HEK293T (cell line): ENCODE data around the gene CPE.

Experiments used
- ARNT ChIP-seq: fragments of 450-650 bp; IDR thresholded peaks from 2 replicates; pipeline ENCODE4 v1.6.1; 2017; ENCODE audit warnings: mild to moderate bottlenecking
- BHLHE40 ChIP-seq: fragments of 450-650 bp; IDR thresholded peaks from 2 replicates; pipeline ENCODE4 v1.6.1; 2016; ENCODE audit warnings: mild to moderate bottlenecking, moderate library complexity, borderline replicate concordance
- CTBP1 ChIP-seq: fragments of 450-650 bp; IDR thresholded peaks from 2 replicates; pipeline ENCODE4 v1.6.1; 2016; ENCODE audit warnings: borderline replicate concordance
- ELF4 ChIP-seq: fragments of 450-650 bp; IDR thresholded peaks from 2 replicates; pipeline ENCODE4 v1.6.1; 2017; ENCODE audit warnings: antibody characterized with exemption
- FOXA1 ChIP-seq: fragments of 450-650 bp; IDR thresholded peaks from 2 replicates; pipeline ENCODE4 v1.6.1; 2016; ENCODE audit warnings: mild to moderate bottlenecking
- FOXK2 ChIP-seq: fragments of 450-650 bp; IDR thresholded peaks from 2 replicates; pipeline ENCODE4 v1.6.1; 2016; ENCODE audit warnings: mild to moderate bottlenecking
- FOXM1 ChIP-seq: fragments of 450-650 bp; IDR thresholded peaks from 2 replicates; pipeline ENCODE4 v1.6.1; 2017; ENCODE audit warnings: mild to moderate bottlenecking, borderline replicate concordance
- HDGF ChIP-seq: fragments of 450-650 bp; IDR thresholded peaks from 2 replicates; pipeline ENCODE4 v1.6.1; 2017; ENCODE audit warnings: antibody characterized with exemption, borderline replicate concordance
- L3MBTL2 ChIP-seq: fragments of 450-650 bp; conservative IDR thresholded peaks from 2 replicates; pipeline ENCODE4 v1.6.1; 2016; ENCODE audit warnings: mild to moderate bottlenecking
- NFRKB ChIP-seq: fragments of 450-650 bp; IDR thresholded peaks from 2 replicates; pipeline ENCODE4 v1.6.1; 2016; ENCODE audit warnings: mild to moderate bottlenecking, moderate library complexity
- PKNOX1 ChIP-seq: fragments of 450-650 bp; IDR thresholded peaks from 2 replicates; pipeline ENCODE4 v1.6.1; 2016
- SP1 ChIP-seq: fragments of 450-650 bp; IDR thresholded peaks from 2 replicates; pipeline ENCODE4 v1.6.1; 2017
- SUZ12 ChIP-seq: fragments of 450-650 bp; IDR thresholded peaks from 2 replicates; pipeline ENCODE4 v1.6.1; 2016; ENCODE audit warnings: mild to moderate bottlenecking
- TARDBP ChIP-seq: fragments of 450-650 bp; IDR thresholded peaks from 2 replicates; pipeline ENCODE4 v1.6.1; 2016

- TF ChIP-seq SP1 (no peak), TARDBP (no peak), ARNT (no peak), FOXK2 (no peak), BHLHE40 (no peak), SUZ12 (no peak), FOXA1 (no peak), FOXM1 (no peak), ELF4 (no peak), PKNOX1 (no peak), HDGF (no peak), L3MBTL2 (no peak), CTBP1 (no peak), NFRKB (no peak)
These were observed 11.8 kb upstream of the CPE start for GRCh38 chr4:165367040-165367439.
